BLaER1 (cell line): Measurements from ENCODE around the gene PRR20E.

Experiments
- H3K27ac ChIP-seq: shearing (Covaris generic); formaldehyde crosslinking; 2 replicates; pipeline ENCODE4 v1.8.1; 2022
- H3K27me3 ChIP-seq: shearing (Covaris generic); formaldehyde crosslinking; 2 replicates; pipeline ENCODE4 v1.8.1; 2022
- H3K36me3 ChIP-seq: shearing (Covaris generic); formaldehyde crosslinking; 2 replicates; pipeline ENCODE4 v1.8.1; 2022
- H3K4me1 ChIP-seq: shearing (Covaris generic); formaldehyde crosslinking; 2 replicates; pipeline ENCODE4 v1.8.1; 2022
- H3K4me2 ChIP-seq: shearing (Covaris generic); formaldehyde crosslinking; 2 replicates; pipeline ENCODE4 v1.8.1; 2022
- H3K4me3 ChIP-seq: shearing (Covaris generic); formaldehyde crosslinking; 2 replicates; pipeline ENCODE4 v1.8.1; 2022
- H3K9ac ChIP-seq: shearing (Covaris generic); formaldehyde crosslinking; 2 replicates; pipeline ENCODE4 v1.8.1; 2022
- H3K9me3 ChIP-seq: shearing (Covaris generic); formaldehyde crosslinking; 2 replicates; pipeline ENCODE4 v1.8.1; 2022
- H4K20me1 ChIP-seq: shearing (Covaris generic); formaldehyde crosslinking; 2 replicates; pipeline ENCODE4 v1.8.1; 2022
- Cebpa-rat ChIP-seq: shearing (Covaris generic); IDR thresholded peaks from 2 replicates; pipeline ENCODE4 v1.8.1; 2022

PRR20E gene

GRCh38 chr13:57191667-57192066, 24.7 kb downstream of the PRR20E start:
- Histone ChIP-seq H3K9me3 (no peaks in the 10 kb centered on the region), H4K20me1 (no peaks in the 10 kb centered on the region), H3K27me3 (no peaks in the 10 kb centered on the region), H3K4me1 (no peaks in the 10 kb centered on the region), H3K4me3 (no peak overlapping the region), H3K36me3 (no peaks in the 10 kb centered on the region), H3K4me2 (no peak overlapping the region), H3K27ac (no peak overlapping the region), H3K9ac (no peak overlapping the region)
- no peak for TF ChIP-seq Cebpa-rat

GRCh38 chr13:57212989-57213388, 46.0 kb downstream of the PRR20E start:
- no peak for TF ChIP-seq Cebpa-rat
- no peaks in the 10 kb centered on the region for H3K36me3 ChIP-seq
- no peak overlapping the region for H3K4me3 ChIP-seq
- no peak overlapping the region for H3K4me2 ChIP-seq
- H3K9ac ChIP-seq = no peak overlapping the region
- H4K20me1 ChIP-seq = no peaks in the 10 kb centered on the region
- H3K27ac ChIP-seq = no peak overlapping the region
- no peaks in the 10 kb centered on the region for H3K9me3 ChIP-seq
- no peaks in the 10 kb centered on the region for H3K4me1 ChIP-seq
- no peaks in the 10 kb centered on the region for H3K27me3 ChIP-seq
